B cell (primary cell): ENCODE results near the gene CDS2.

Source experiments
- CTCF ChIP-seq: fragments of 200-600 bp; IDR thresholded peaks from one replicate; pipeline ENCODE4 v1.8.0; 2022; ENCODE audit warnings: antibody characterized with exemption, mild to moderate bottlenecking
- EZH2 ChIP-seq: IDR thresholded peaks from 2 replicates; pipeline ENCODE4 v1.6.1; 2012; ENCODE audit warnings: borderline replicate concordance, low read depth, mild to moderate bottlenecking, moderate library complexity, low read length; ENCODE audit not compliant: insufficient read depth, poor library complexity, severe bottlenecking

- TF ChIP-seq CTCF, result no peak
- TF ChIP-seq EZH2, result no peak
Observed at GRCh38 chr20:5172903-5173463, 46.2 kb downstream of the CDS2 start.
